ENCODE results near the gene PAQR6.
"Not testable (repeated sequence)": the region's sequence is repeated elsewhere in the genome, so short reads cannot be mapped to it uniquely, and the experiment has no call there.

The PAQR6 gene

GRCh38 chr1:156229809-156230472, 17.9 kb downstream of the PAQR6 start:
- no peak for DNase-seq

GRCh38 chr1:156228501-156228900, 19.4 kb downstream of the PAQR6 start:
- DNase-seq, result no peak

GRCh38 chr1:156226782-156227181, 21.1 kb downstream of the PAQR6 start:
- no peak for DNase-seq

- no peak for DNase-seq
These were observed 21.7 kb downstream of the PAQR6 start for GRCh38 chr1:156226116-156226538.

GRCh38 chr1:156225677-156226014, 22.2 kb downstream of the PAQR6 start:
- no peak for DNase-seq

- no peak for DNase-seq
These were observed 25.7 kb downstream of the PAQR6 start for GRCh38 chr1:156221986-156222692.

GRCh38 chr1:156220226-156220625, 27.6 kb downstream of the PAQR6 start:
- no peak for DNase-seq

- DNase-seq, result no peak
These were observed 30.0 kb downstream of the PAQR6 start for GRCh38 chr1:156217871-156218270.

GRCh38 chr1:156216361-156217086, 31.3 kb downstream of the PAQR6 start:
- not testable (repeated sequence) for DNase-seq

- DNase-seq, result no peak
These were observed 33.7 kb downstream of the PAQR6 start for GRCh38 chr1:156214024-156214748.

- DNase-seq, result no peak
These were observed 34.3 kb downstream of the PAQR6 start for GRCh38 chr1:156213644-156213966.

- peak; percentile 85 to 92 for DNase-seq
These were observed 34.8 kb downstream of the PAQR6 start, which contains the start of gene PMF1 for GRCh38 chr1:156212833-156213643. TSS of gene PMF1 (plus strand) at chr1:156213007. CDS start at chr1:156213016, 9 bp downstream.

- no peak for DNase-seq
These were observed 35.7 kb downstream of the PAQR6 start for GRCh38 chr1:156212130-156212529.

GRCh38 chr1:156211243-156211642, 36.6 kb downstream of the PAQR6 start:
- DNase-seq, result no peak

- no peak for DNase-seq
These were observed 43.2 kb downstream of the PAQR6 start for GRCh38 chr1:156204686-156205085.

GRCh38 chr1:156203331-156203730, 44.5 kb downstream of the PAQR6 start:
- DNase-seq, result no peak

GRCh38 chr1:156200044-156200443, 47.8 kb downstream of the PAQR6 start:
- no peak for DNase-seq

GRCh38 chr1:156198831-156199349, 49.0 kb downstream of the PAQR6 start:
- DNase-seq, result no peak

GRCh38 chr1:156196445-156196844, 51.4 kb downstream of the PAQR6 start:
- no peak for DNase-seq

GRCh38 chr1:156195853-156196252, 52.0 kb downstream of the PAQR6 start:
- no peak for DNase-seq

GRCh38 chr1:156194300-156194652, 53.6 kb downstream of the PAQR6 start:
- peak in 1 of 2 experiments; percentile 30 for DNase-seq

All from NCI-H524 (cell line).